Subcutaneous adipose tissue (tissue), 4 donors: Measurements from ENCODE around the gene SLC39A1. TPM values are rescaled to one million over a fixed set of nuclear protein-coding genes. Genes with fewer than 3 reads are reported as not detected.

Experiments
- total RNA-seq, 4 donors: library from RNA; depleted of rRNA; stranded (reverse); fragments of >200 nt; gene quantifications; one replicate each; pipeline ENCODE4 v1.1.0, GENCODE V29; 2016
- TF ChIP-seq, protein P1 (sequence below): fragments of 450-650 bp; IDR thresholded peaks from one replicate; pipeline ENCODE4 v1.5.1; 2016; ENCODE audit warnings: low read depth, mild to moderate bottlenecking, control low read depth, antibody characterized with exemption, moderate library complexity

SLC39A1 gene
- total RNA-seq, 4 donors from 2014 or later = 44.3 to 113 (median 82.5) TPM

DNA sequence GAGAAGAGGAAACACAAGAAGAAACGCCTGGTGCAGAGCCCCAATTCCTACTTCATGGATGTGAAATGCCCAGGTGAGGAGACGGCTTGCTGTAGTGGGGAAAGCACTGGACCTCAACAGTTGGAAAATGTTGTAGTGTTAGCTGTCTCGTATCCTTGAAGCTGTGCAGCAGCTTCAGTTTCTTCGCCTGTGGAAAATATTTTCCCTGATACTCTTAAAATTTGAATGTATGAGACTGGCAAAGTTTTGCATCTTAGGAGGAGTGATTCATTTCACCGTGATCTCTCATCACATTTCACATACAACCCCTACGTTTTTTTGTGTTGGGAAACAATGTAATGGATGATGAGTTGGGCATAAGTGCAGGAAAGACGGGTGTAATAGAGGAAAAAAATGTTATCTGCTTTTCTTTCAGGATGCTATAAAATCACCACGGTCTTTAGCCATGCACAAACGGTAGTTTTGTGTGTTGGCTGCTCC lies 27.9 kb upstream of the SLC39A1 start:
- TF ChIP-seq, protein P1, sequence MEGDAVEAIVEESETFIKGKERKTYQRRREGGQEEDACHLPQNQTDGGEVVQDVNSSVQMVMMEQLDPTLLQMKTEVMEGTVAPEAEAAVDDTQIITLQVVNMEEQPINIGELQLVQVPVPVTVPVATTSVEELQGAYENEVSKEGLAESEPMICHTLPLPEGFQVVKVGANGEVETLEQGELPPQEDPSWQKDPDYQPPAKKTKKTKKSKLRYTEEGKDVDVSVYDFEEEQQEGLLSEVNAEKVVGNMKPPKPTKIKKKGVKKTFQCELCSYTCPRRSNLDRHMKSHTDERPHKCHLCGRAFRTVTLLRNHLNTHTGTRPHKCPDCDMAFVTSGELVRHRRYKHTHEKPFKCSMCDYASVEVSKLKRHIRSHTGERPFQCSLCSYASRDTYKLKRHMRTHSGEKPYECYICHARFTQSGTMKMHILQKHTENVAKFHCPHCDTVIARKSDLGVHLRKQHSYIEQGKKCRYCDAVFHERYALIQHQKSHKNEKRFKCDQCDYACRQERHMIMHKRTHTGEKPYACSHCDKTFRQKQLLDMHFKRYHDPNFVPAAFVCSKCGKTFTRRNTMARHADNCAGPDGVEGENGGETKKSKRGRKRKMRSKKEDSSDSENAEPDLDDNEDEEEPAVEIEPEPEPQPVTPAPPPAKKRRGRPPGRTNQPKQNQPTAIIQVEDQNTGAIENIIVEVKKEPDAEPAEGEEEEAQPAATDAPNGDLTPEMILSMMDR = no peak

DNA sequence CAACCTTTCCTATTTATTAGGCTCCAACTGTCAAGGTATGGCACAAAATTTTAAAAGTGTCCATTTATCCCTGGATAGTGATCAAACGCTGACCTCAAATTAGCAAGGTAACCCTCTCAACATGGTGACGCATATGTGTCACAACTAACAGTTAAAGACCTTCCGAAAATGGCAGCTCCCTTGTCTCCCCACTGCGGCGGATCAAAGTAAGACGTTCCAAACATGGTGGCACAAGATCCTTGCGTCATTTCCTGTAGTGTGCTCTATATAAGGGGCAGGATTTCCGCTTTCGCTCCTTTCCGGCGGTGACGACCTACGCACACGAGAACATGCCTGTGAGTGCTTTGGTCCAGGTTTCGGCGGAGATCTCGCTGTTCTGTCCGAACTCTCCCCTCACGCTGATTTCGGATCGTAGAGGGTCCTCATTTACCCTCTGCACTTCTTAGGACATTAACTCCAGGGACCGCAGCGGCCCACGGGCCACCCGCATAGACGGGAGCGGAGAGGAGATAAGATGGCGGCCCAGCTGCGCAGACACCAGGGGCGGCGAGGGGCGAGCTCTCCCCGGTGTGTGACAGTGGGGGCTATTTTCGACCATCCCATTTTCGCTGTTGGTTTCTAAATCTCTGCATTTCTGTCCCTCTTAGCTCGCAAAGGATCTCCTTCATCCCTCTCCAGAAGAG lies 27.3 kb upstream of the SLC39A1 start, which contains the start of gene RPS27:
TSS of gene RPS27 (plus strand) at position 295 of the 683 bp plus-strand sequence. CDS start at position 330, 35 bp downstream.
- TF ChIP-seq, protein P1 = no peak

DNA sequence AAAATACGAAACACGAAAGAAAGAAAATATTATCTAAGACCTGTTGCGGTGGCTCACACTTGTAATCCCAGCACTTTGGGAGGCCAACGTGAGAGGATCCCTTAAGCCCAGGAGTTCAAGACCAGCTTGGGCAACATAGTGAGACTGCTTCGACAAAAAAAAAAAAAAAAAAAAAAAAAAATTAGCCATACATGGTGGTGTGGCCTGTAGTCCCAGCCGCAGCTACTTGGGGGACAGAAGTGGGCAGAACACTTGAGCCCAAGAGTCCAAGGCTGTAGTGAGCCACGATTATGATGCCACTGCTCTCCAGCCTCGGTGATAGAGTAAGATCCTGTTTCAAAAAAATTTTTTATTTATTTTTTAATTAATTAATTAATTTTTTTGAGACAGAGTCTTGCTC lies 24.3 kb upstream of the SLC39A1 start:
- TF ChIP-seq, protein P1 = no peak

DNA sequence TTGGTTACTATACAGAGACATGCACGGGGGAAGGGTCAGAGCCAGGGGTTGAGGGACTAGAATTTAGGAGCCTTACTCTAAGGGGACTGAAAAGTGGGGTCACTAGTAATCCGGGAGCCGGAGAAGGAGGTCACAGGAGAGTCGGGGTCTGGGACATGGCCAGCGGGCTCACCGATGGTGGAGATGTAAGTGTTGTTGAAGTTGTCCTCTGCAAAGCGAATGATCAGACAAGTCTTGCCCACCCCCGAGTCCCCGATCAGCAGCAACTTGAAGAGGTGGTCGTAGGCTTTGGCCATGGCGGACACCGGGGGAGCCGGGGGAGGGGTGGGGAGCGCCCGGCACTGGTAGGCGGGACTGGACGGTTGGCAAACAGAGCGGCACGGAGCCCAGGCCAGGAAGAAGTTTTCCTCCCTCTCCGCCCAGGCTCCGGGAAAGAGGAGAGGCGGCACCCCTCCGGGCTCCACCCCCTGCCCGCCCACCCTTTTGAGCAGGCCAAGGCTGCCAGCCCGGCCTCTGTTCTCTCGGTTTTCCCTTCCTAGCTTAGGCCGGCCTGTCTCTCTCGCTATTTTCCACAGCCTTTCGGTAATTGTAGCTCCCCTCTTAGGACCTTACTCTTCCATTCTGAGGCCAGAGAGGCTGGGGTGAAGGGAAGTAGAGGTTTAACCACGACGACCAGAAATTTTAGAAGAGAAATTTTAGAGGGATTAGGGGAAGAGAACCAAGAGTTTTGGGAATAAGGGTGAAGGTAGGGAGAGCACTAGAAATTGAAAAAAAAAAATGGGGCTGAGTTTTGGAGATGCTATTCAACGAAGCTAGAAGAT lies 22.8 kb upstream of the SLC39A1 start, which contains the start of gene RAB13:
TSS of gene RAB13 (minus strand) at position 399 of the 821 bp plus-strand sequence. CDS start at position 296, 103 bp downstream.
- TF ChIP-seq, protein P1 = no peak

DNA sequence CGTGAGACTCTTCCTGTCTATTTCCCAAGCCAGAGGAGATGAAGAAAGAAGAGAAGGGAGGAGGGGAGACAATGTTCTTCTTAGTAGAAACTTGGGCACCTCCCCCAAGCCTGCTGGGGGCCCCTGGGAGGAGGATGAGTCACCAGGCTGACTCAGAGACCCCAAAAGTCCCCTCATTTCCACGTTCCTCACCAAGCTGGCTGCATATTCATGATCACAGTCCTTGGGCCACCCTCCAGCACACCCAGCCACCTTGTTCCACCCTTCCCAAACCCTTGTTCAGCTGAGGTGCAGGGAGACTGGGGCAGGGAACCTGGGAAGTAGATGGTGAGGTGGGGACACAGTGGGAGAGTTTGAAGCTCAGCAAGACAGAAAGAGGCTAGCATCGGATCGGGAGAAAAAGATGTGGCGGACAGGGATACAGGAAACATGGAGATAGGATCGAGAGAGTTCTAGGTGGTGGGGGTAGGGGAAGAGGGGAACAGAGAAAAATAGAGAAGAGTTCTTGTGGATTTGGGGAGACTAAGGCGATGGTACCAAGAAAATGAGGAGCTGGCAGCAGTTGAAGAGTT lies 22.1 kb upstream of the SLC39A1 start:
- TF ChIP-seq, protein P1 = no peak

DNA sequence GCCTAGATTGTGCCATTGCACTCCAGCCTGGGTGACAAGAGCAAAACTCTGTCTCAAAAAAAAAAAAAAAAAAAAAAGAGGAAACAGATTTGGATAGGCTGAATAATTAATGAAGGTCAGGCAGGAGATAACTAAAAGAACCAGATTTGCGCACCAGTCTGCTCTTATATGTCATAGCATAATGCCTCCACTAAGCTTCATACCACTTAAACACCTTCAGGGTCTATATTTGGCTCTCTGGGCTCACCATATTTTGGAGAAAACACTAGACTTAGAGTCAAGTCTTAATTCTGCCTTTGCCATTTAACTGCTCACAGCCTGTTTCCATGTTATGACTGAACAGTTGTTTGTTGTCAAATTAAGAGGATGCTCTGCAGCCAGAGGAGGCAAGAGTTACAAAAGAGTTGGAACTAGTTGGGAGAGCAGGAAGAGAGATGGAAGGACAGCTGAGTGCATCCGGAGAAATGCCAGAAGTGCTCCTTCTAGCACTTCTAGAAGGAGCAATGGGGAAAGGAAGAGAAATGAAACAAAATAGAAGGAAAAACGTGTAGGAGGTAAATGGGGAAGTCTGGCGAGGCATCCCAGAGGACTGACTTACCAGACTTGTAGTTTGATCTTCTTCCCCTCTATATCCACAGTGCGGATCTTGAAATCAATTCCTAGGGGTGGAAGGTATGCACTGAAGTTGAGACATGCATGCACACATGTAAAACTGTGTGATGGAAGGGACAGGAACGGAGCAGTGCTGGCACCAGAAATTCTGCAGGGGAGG lies 21.0 kb upstream of the SLC39A1 start:
- TF ChIP-seq, protein P1 = no peak
